B cell (primary cell): Measurements from ENCODE around the gene PES1. TPM values are rescaled to one million over a fixed set of nuclear protein-coding genes. Genes with fewer than 3 reads are reported as not detected.

Experiments used
- ATAC-seq: fragments of 200-7000 bp; cut with Tn5 transposase; one replicate; pipeline ENCODE4 v1.10.0; 2021; ENCODE audit warnings: low read depth, mild to moderate bottlenecking, moderate number of reproducible peaks, moderate library complexity
- CTCF ChIA-PET: fragments of 350-600 bp; sonication (Branson Sonifier 250); formaldehyde crosslinking; loops from one replicate; lab custom pipeline; 2021; ENCODE audit warnings: antibody characterized with exemption, inconsistent platforms; lab: Charles Lee
- POLR2A ChIA-PET: fragments of 350-600 bp; sonication (Branson Sonifier 250); formaldehyde crosslinking; loops from one replicate; lab custom pipeline; 2021; ENCODE audit warnings: antibody characterized with exemption; lab: Charles Lee
- DNase-seq: peaks from one replicate; pipeline ENCODE4 v3.0.0; 2013
- H2AFZ ChIP-seq: 2 replicates; pipeline ENCODE4 v1.6.1; 2012; ENCODE audit warnings: mild to moderate bottlenecking, low read depth, low read length; ENCODE audit not compliant: insufficient read depth, poor library complexity, severe bottlenecking
- H3K27ac ChIP-seq, 2 donors: 1 replicate in 1 of 2; 2 replicates in 1 of 2; pipeline ENCODE4 v1.5.1; 2012 to 2013; ENCODE audit warnings: low read length in 2 of 2, mild to moderate bottlenecking in 2 of 2, moderate library complexity in 1 of 2
- H3K27me3 ChIP-seq, 4 experiments: fragments of 200-600 bp in 1 of 4; sonication (generic) in 1 of 4; replicated peaks in 1 of 4; 1 replicate in 2 of 4; 2 replicates in 2 of 4; pipeline versions ENCODE4 v1.6.1 to v1.7.0; 2013 to 2016; ENCODE audit warnings: low read length in 3 of 4, mild to moderate bottlenecking in 2 of 4, mixed read lengths in 1 of 4, moderate library complexity in 1 of 4; ENCODE audit not compliant: insufficient read depth in 4 of 4, control insufficient read depth in 3 of 4; ENCODE audit errors: control extremely low read depth in 1 of 4
- H3K36me3 ChIP-seq, 2 experiments: replicated peaks in 1 of 2; 1 replicate in 1 of 2; 2 replicates in 1 of 2; pipeline versions ENCODE4 v1.6.1 to v1.7.1; 2013; ENCODE audit warnings: low read length in 1 of 2; ENCODE audit not compliant: insufficient read depth in 2 of 2, control insufficient read depth in 1 of 2; ENCODE audit errors: control extremely low read depth in 1 of 2, extremely low read depth in 1 of 2
- H3K4me1 ChIP-seq, 2 donors: fragments of 200-600 bp in 1 of 2; sonication (generic) in 1 of 2; 1 replicate in 1 of 2; 2 replicates in 1 of 2; pipeline versions ENCODE4 v1.5.1 to v1.6.1; 2013 to 2017; ENCODE audit warnings: low read length in 2 of 2; ENCODE audit not compliant: control insufficient read depth in 2 of 2, insufficient read depth in 2 of 2
- H3K4me2 ChIP-seq: replicated peaks from 2 replicates; pipeline ENCODE3; 2012; ENCODE audit warnings: mild to moderate bottlenecking, low read depth, low read length; ENCODE audit not compliant: poor library complexity, severe bottlenecking
- H3K4me3 ChIP-seq, 5 experiments: fragments of 200-600 bp in 1 of 5; sonication (generic) in 1 of 5; 1 replicate in 3 of 5; 2 replicates in 2 of 5; pipeline versions ENCODE4 v1.5.1 to v1.7.0; 2011 to 2016; ENCODE audit warnings: low read length in 4 of 5, mild to moderate bottlenecking in 4 of 5, low read depth in 2 of 5, control low read depth in 1 of 5, moderate library complexity in 1 of 5; ENCODE audit not compliant: insufficient read depth in 1 of 5; ENCODE audit errors: control extremely low read depth in 1 of 5, extremely low read depth in 1 of 5
- H3K79me2 ChIP-seq: fragments of 200-600 bp; sonication (generic); one replicate; pipeline ENCODE4 v1.6.0; 2016; ENCODE audit warnings: low read length; ENCODE audit not compliant: control insufficient read depth, insufficient read depth
- H3K9ac ChIP-seq: fragments of 200-600 bp; sonication (generic); 2 replicates; pipeline ENCODE4 v1.6.1; 2017; ENCODE audit warnings: mild to moderate bottlenecking, low read length, moderate library complexity
- H3K9me3 ChIP-seq, 3 donors: one replicate each; pipeline versions ENCODE4 v1.6.1 to v1.7.1; 2013; ENCODE audit warnings: low read length in 2 of 3; ENCODE audit not compliant: control insufficient read depth in 2 of 3, insufficient read depth in 1 of 3; ENCODE audit errors: control extremely low read depth in 1 of 3
- H4K20me1 ChIP-seq: 2 replicates; pipeline ENCODE4 v1.6.0; 2012; ENCODE audit warnings: mild to moderate bottlenecking, low read length; ENCODE audit not compliant: insufficient read depth, control insufficient read depth, poor library complexity, severe bottlenecking
- H3K27ac Mint-ChIP-seq: one replicate; pipeline ENCODE4 v1.8.0; 2021; ENCODE audit warnings: mixed read lengths
- H3K27me3 Mint-ChIP-seq: one replicate; pipeline ENCODE4 v1.8.0; 2021; ENCODE audit warnings: mixed read lengths
- H3K4me1 Mint-ChIP-seq: one replicate; pipeline ENCODE4 v1.8.0; 2021; ENCODE audit warnings: mixed read lengths
- H3K4me3 Mint-ChIP-seq: one replicate; pipeline ENCODE4 v1.8.0; 2021; ENCODE audit warnings: mixed read lengths
- H3K9me3 Mint-ChIP-seq: one replicate; pipeline ENCODE4 v1.8.0; 2022; ENCODE audit warnings: mixed read lengths; ENCODE audit not compliant: insufficient read depth
- EZH2 ChIP-seq: IDR thresholded peaks from 2 replicates; pipeline ENCODE4 v1.6.1; 2012; ENCODE audit warnings: borderline replicate concordance, low read depth, mild to moderate bottlenecking, moderate library complexity, low read length; ENCODE audit not compliant: insufficient read depth, poor library complexity, severe bottlenecking
- WGBS: methylation state at CpG from one replicate; pipeline ENCODE4 v1.1.5; 2013; ENCODE audit warnings: missing lambda C conversion rate; ENCODE audit not compliant: insufficient coverage; 5-methylcytosine and 5-hydroxymethylcytosine counted together
- intact Hi-C: fragments of 100-400 bp; cut with micrococcal nuclease; formaldehyde crosslinking; loops from one replicate; pipeline ENCODE4 v1.10.0; 2022
- polyA plus RNA-seq: library from polyadenylated mRNA; depleted of rRNA; stranded (reverse); fragments of >200 nt; gene quantifications from 2 replicates; pipeline ENCODE4 v1.2.3, GENCODE V29; 2012
- total RNA-seq, 2 donors: library from RNA; stranded (reverse); fragments of 120-200 nt in 1 of 2; gene quantifications; 1 replicate in 1 of 2; 2 replicates in 1 of 2; pipeline versions ENCODE4 v1.2.3 to v1.2.4, GENCODE V29; 2013 to 2022
- TF ChIP-seq, protein P1 (sequence below): fragments of 200-600 bp; IDR thresholded peaks from one replicate; pipeline ENCODE4 v1.8.0; 2022; ENCODE audit warnings: antibody characterized with exemption, mild to moderate bottlenecking

PES1 gene
- total and polyA plus RNA-seq, 2 donors (not counting 1 experiment from before 2014, with no cell fraction given), result 38.1 to 75.2 TPM

DNA sequence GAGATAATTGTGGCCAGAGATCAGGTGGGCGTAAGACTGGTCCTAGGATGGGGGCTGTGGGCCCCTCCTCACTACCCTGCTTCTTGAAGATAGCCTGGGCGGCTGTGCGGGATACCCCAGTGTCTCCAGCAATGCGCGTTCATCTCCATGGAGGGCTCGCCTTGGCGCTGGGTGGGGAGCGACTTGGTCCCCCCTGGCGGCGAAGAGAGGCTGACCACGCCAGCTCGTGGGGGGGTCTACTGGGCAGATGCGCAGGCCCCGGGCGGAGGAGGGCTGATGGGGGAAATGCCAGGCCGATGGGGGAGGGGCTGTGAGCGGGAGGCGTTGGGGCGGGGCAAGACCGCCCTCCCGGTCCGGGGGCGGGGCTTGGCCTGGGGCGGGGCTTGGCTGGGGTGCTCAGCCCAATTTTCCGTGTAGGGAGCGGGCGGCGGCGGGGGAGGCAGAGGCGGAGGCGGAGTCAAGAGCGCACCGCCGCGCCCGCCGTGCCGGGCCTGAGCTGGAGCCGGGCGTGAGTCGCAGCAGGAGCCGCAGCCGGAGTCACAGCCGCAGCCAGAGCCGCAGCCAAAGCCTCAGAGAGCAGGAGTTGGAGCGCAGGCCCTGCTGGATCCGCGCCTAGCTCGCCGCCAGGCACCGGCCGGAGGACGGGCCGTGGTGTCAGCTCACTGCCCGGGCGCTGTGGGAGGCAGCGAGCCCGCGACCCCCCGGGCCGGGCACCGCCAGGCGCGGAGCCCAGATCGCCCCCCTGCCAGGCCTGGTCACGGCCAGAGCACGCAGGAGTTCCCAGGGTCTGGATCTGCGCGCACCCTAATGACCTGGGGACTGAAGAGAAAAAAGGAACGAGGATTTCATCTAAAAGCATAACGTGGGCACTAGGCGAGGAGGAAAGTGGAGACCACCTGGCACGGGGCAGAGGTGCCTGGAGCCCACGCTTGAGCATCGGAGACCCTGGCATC is 43.8 kb upstream of the PES1 start, which contains the start of gene SLC35E4:
Gene SLC35E4 (plus strand): TSS at position 509 of the 953 bp plus-strand sequence. CDS start 670 bp downstream, outside the sequence.
- WGBS, result under 1% methylated on average over 75 of the region's 75 CpGs
- Mint-ChIP-seq H3K9me3 (peaks cover 3% of the 10 kb centered on the region), H3K4me3 (peak within 1 kb of the TSS; percentile 88), H3K4me1 (peaks cover 19% of the 10 kb centered on the region), H3K27ac (peak within 1 kb of the TSS; percentile 94), H3K27me3 (no peaks in the 10 kb centered on the region)
- H3K27ac ChIP-seq, result peak within 1 kb of the TSS; percentile 82 to 88
- no peak for TF ChIP-seq EZH2
- TF ChIP-seq, protein P1, sequence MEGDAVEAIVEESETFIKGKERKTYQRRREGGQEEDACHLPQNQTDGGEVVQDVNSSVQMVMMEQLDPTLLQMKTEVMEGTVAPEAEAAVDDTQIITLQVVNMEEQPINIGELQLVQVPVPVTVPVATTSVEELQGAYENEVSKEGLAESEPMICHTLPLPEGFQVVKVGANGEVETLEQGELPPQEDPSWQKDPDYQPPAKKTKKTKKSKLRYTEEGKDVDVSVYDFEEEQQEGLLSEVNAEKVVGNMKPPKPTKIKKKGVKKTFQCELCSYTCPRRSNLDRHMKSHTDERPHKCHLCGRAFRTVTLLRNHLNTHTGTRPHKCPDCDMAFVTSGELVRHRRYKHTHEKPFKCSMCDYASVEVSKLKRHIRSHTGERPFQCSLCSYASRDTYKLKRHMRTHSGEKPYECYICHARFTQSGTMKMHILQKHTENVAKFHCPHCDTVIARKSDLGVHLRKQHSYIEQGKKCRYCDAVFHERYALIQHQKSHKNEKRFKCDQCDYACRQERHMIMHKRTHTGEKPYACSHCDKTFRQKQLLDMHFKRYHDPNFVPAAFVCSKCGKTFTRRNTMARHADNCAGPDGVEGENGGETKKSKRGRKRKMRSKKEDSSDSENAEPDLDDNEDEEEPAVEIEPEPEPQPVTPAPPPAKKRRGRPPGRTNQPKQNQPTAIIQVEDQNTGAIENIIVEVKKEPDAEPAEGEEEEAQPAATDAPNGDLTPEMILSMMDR, result no peak
- peak within 1 kb of the TSS; percentile 99 for H3K4me2 ChIP-seq
- peak within 1 kb of the TSS; percentile 77 for H3K9ac ChIP-seq
- ChIA-PET CTCF (interaction anchor here (0.6 to 4.8 kb wide), 27 partner anchors 10 to 788 kb away, joined by 3 to 105 read pairs (median 4); partner anchors contain the start of genes DUSP18, LIMK2, MORC2 and TCN2), POLR2A (interaction anchor here (0.6 to 1.9 kb wide), 12 partner anchors 11 to 1002 kb away, joined by 3 to 10 read pairs (median 4); partner anchors contain the start of genes DUSP18, MORC2, PES1 and SMTN)
- peak within 1 kb of the TSS in 4 of 5 experiments; percentile 52 to 79 (median 65) for H3K4me3 ChIP-seq
- peak; percentile 93 for DNase-seq
- H3K27me3 ChIP-seq, result no peaks in the 10 kb centered on the region
- peak; percentile 85 for ATAC-seq
- no peaks in the 10 kb centered on the region for H3K9me3 ChIP-seq
- H2AFZ ChIP-seq, result peak within 1 kb of the TSS; percentile 93
- intact Hi-C loops, result loop anchor here (1.0 to 2.0 kb wide), 4 partner anchors 14 to 334 kb away; partner anchors contain the start of genes DUSP18, TCN2 and TUG1
- no peaks in the 10 kb centered on the region for H3K79me2 ChIP-seq
- peaks cover 18 to 28% of the 10 kb centered on the region in 2 donors for H3K4me1 ChIP-seq
- no peaks in the 10 kb centered on the region for H3K36me3 ChIP-seq
- no peaks in the 10 kb centered on the region for H4K20me1 ChIP-seq
